ENCODE measurements around the gene RFC5.

- no peak for TF ChIP-seq POLR2A (IDR thresholded peaks at IDR 0.05)
- TF ChIP-seq CTCF (IDR thresholded peaks at IDR 0.05), result no peak
Observed at GRCh38 chr12:118015944-118016343, 559 bp upstream of the RFC5 start.
